ENCODE measurements around the gene GBX2. TPM values are rescaled to one million over a fixed set of nuclear protein-coding genes. Genes with fewer than 3 reads are reported as not detected.

GBX2 gene
- total and polyA plus RNA-seq, 2 experiments from 2014 or later: 0.99 to 1.3 TPM

- Histone ChIP-seq H3K79me2 (replicated peaks; ENCODE audit: insufficient read depth) (no peaks in the 10 kb centered on the region), H3F3A (replicated peaks; ENCODE audit: low read depth) (no peaks in the 10 kb centered on the region), H2AFZ (no peak overlapping the region), H3K27ac (ENCODE audit: low read depth) (no peak overlapping the region), H3K9me2 (ENCODE audit: insufficient read depth) (no peaks in the 10 kb centered on the region), H3K4me3 (no peak overlapping the region), H3K4me1 (ENCODE audit: insufficient read depth) (no peaks in the 10 kb centered on the region), H4K20me1 (replicated peaks; ENCODE audit: insufficient read depth) (no peaks in the 10 kb centered on the region), H3K4me2 (no peak overlapping the region), H3K27me3 (ENCODE audit: insufficient read depth) (no peaks in the 10 kb centered on the region), H3K36me3 (ENCODE audit: insufficient read depth) (no peaks in the 10 kb centered on the region)
- Mint-ChIP-seq H3K36me3 (ENCODE audit: low read depth) (no peaks in the 10 kb centered on the region; the same call in 2 of the 3 replicates), H3K27ac (no peak overlapping the region), H3K4me3 (no peak overlapping the region), H3K27me3 (ENCODE audit: insufficient read depth, low read depth, poor library complexity) (peaks cover 17% of the 10 kb centered on the region), H3K4me1 (peaks cover 6% of the 10 kb centered on the region), H3K9me3 (no peaks in the 10 kb centered on the region)
- TF ChIP-seq, protein P1, sequence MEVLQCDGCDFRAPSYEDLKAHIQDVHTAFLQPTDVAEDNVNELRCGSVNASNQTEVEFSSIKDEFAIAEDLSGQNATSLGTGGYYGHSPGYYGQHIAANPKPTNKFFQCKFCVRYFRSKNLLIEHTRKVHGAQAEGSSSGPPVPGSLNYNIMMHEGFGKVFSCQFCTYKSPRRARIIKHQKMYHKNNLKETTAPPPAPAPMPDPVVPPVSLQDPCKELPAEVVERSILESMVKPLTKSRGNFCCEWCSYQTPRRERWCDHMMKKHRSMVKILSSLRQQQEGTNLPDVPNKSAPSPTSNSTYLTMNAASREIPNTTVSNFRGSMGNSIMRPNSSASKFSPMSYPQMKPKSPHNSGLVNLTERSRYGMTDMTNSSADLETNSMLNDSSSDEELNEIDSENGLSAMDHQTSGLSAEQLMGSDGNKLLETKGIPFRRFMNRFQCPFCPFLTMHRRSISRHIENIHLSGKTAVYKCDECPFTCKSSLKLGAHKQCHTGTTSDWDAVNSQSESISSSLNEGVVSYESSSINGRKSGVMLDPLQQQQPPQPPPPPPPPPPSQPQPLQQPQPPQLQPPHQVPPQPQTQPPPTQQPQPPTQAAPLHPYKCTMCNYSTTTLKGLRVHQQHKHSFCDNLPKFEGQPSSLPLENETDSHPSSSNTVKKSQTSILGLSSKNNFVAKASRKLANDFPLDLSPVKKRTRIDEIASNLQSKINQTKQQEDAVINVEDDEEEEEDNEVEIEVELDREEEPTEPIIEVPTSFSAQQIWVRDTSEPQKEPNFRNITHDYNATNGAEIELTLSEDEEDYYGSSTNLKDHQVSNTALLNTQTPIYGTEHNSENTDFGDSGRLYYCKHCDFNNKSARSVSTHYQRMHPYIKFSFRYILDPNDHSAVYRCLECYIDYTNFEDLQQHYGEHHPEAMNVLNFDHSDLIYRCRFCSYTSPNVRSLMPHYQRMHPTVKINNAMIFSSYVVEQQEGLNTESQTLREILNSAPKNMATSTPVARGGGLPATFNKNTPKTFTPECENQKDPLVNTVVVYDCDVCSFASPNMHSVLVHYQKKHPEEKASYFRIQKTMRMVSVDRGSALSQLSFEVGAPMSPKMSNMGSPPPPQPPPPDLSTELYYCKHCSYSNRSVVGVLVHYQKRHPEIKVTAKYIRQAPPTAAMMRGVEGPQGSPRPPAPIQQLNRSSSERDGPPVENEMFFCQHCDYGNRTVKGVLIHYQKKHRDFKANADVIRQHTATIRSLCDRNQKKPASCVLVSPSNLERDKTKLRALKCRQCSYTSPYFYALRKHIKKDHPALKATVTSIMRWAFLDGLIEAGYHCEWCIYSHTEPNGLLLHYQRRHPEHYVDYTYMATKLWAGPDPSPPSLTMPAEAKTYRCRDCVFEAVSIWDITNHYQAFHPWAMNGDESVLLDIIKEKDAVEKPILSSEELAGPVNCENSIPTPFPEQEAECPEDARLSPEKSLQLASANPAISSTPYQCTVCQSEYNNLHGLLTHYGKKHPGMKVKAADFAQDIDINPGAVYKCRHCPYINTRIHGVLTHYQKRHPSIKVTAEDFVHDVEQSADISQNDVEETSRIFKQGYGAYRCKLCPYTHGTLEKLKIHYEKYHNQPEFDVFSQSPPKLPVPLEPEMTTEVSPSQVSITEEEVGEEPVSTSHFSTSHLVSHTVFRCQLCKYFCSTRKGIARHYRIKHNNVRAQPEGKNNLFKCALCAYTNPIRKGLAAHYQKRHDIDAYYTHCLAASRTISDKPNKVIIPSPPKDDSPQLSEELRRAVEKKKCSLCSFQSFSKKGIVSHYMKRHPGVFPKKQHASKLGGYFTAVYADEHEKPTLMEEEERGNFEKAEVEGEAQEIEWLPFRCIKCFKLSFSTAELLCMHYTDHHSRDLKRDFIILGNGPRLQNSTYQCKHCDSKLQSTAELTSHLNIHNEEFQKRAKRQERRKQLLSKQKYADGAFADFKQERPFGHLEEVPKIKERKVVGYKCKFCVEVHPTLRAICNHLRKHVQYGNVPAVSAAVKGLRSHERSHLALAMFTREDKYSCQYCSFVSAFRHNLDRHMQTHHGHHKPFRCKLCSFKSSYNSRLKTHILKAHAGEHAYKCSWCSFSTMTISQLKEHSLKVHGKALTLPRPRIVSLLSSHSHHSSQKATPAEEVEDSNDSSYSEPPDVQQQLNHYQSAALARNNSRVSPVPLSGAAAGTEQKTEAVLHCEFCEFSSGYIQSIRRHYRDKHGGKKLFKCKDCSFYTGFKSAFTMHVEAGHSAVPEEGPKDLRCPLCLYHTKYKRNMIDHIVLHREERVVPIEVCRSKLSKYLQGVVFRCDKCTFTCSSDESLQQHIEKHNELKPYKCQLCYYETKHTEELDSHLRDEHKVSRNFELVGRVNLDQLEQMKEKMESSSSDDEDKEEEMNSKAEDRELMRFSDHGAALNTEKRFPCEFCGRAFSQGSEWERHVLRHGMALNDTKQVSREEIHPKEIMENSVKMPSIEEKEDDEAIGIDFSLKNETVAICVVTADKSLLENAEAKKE (CRISPR knock-in tag; IDR thresholded peaks at IDR 0.05): no peak
- TF ChIP-seq, protein P2, sequence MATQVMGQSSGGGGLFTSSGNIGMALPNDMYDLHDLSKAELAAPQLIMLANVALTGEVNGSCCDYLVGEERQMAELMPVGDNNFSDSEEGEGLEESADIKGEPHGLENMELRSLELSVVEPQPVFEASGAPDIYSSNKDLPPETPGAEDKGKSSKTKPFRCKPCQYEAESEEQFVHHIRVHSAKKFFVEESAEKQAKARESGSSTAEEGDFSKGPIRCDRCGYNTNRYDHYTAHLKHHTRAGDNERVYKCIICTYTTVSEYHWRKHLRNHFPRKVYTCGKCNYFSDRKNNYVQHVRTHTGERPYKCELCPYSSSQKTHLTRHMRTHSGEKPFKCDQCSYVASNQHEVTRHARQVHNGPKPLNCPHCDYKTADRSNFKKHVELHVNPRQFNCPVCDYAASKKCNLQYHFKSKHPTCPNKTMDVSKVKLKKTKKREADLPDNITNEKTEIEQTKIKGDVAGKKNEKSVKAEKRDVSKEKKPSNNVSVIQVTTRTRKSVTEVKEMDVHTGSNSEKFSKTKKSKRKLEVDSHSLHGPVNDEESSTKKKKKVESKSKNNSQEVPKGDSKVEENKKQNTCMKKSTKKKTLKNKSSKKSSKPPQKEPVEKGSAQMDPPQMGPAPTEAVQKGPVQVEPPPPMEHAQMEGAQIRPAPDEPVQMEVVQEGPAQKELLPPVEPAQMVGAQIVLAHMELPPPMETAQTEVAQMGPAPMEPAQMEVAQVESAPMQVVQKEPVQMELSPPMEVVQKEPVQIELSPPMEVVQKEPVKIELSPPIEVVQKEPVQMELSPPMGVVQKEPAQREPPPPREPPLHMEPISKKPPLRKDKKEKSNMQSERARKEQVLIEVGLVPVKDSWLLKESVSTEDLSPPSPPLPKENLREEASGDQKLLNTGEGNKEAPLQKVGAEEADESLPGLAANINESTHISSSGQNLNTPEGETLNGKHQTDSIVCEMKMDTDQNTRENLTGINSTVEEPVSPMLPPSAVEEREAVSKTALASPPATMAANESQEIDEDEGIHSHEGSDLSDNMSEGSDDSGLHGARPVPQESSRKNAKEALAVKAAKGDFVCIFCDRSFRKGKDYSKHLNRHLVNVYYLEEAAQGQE (IDR thresholded peaks at IDR 0.05; ENCODE audit: unreplicated experiment): no peak
- TF ChIP-seq NANOG (IDR thresholded peaks at IDR 0.05; ENCODE audit: borderline replicate concordance) (no peak), ZNF331 (CRISPR knock-in tag; IDR thresholded peaks at IDR 0.05; ENCODE audit: low read depth) (no peak), CREB1 (CRISPR knock-in tag; IDR thresholded peaks at IDR 0.05; ENCODE audit: low read depth) (no peak), STAT1 (IDR thresholded peaks at IDR 0.05; ENCODE audit: unreplicated experiment) (no peak), ZNF114 (CRISPR knock-in tag; IDR thresholded peaks at IDR 0.05) (no peak), POLR2AphosphoS5 (IDR thresholded peaks at IDR 0.05; ENCODE audit: low read depth) (no peak), CTCF (conservative IDR thresholded peaks at IDR 0.05; ENCODE audit: low read depth in 2 of 2) (no peak), EZH2 (IDR thresholded peaks at IDR 0.05; ENCODE audit: low read depth, unreplicated experiment) (no peak), EZH2phosphoT487 (IDR thresholded peaks at IDR 0.05; ENCODE audit: unreplicated experiment) (no peak), ETS1 (IDR thresholded peaks at IDR 0.05) (no peak)
- DNase-seq (ENCODE audit: low spot score) (no peak), ATAC-seq (no peak)
Observed at GRCh38 chr2:236215196-236215595, 47.0 kb upstream of the GBX2 start.
